Panc1 (cell line): ENCODE data around the gene DSCAM.

Experiments
- POLR2AphosphoS5 ChIP-seq: IDR thresholded peaks from 2 replicates; pipeline ENCODE4 v1.6.1; 2012; ENCODE audit warnings: mild to moderate bottlenecking, low read depth, low read length, moderate library complexity
- SIN3A ChIP-seq: IDR thresholded peaks from 2 replicates; pipeline ENCODE4 v1.6.1; 2012; ENCODE audit warnings: low read depth, mild to moderate bottlenecking, low read length, moderate library complexity, borderline replicate concordance; ENCODE audit not compliant: insufficient read depth
- TCF7L2 ChIP-seq: IDR thresholded peaks from 2 replicates; pipeline ENCODE4 v1.6.1; 2011; ENCODE audit warnings: mild to moderate bottlenecking, low read depth, low read length, inconsistent platforms
- TF ChIP-seq, protein P1 (sequence below): fragments of 450-650 bp; IDR thresholded peaks from 2 replicates; pipeline ENCODE4 v1.5.1; 2017; ENCODE audit warnings: mild to moderate bottlenecking
- TF ChIP-seq, protein P2 (sequence below), 2 experiments: IDR thresholded peaks; 2 replicates each; pipeline ENCODE4 v1.6.1; 2011 to 2012; ENCODE audit warnings: low read depth in 2 of 2, control low read depth in 1 of 2, low read length in 1 of 2, mild to moderate bottlenecking in 1 of 2, moderate library complexity in 1 of 2; ENCODE audit not compliant: insufficient read depth in 1 of 2

DNA sequence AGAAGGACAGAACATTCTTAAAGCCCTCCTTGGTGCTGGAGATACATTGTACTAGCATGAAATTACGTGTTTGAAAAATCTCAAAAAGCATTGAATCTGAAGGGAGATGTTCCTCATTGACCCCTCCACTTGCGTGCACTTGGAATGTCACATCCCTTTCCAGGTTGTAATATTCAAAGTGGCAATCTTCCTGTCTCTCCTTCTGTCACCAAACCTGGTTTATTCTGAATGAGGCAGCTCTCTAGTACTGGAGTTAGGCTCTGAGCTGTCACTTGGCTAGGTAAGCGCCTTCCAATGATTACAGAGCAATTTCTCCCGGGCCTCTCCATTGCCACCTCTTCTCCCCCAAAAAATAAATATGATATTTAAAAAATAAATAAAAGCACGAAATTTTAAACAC, 855 bp downstream of the DSCAM start:
- TF ChIP-seq, protein P1, sequence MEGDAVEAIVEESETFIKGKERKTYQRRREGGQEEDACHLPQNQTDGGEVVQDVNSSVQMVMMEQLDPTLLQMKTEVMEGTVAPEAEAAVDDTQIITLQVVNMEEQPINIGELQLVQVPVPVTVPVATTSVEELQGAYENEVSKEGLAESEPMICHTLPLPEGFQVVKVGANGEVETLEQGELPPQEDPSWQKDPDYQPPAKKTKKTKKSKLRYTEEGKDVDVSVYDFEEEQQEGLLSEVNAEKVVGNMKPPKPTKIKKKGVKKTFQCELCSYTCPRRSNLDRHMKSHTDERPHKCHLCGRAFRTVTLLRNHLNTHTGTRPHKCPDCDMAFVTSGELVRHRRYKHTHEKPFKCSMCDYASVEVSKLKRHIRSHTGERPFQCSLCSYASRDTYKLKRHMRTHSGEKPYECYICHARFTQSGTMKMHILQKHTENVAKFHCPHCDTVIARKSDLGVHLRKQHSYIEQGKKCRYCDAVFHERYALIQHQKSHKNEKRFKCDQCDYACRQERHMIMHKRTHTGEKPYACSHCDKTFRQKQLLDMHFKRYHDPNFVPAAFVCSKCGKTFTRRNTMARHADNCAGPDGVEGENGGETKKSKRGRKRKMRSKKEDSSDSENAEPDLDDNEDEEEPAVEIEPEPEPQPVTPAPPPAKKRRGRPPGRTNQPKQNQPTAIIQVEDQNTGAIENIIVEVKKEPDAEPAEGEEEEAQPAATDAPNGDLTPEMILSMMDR: no peak
- TF ChIP-seq SIN3A (no peak), TCF7L2 (no peak), POLR2AphosphoS5 (no peak)
- TF ChIP-seq, protein P2, sequence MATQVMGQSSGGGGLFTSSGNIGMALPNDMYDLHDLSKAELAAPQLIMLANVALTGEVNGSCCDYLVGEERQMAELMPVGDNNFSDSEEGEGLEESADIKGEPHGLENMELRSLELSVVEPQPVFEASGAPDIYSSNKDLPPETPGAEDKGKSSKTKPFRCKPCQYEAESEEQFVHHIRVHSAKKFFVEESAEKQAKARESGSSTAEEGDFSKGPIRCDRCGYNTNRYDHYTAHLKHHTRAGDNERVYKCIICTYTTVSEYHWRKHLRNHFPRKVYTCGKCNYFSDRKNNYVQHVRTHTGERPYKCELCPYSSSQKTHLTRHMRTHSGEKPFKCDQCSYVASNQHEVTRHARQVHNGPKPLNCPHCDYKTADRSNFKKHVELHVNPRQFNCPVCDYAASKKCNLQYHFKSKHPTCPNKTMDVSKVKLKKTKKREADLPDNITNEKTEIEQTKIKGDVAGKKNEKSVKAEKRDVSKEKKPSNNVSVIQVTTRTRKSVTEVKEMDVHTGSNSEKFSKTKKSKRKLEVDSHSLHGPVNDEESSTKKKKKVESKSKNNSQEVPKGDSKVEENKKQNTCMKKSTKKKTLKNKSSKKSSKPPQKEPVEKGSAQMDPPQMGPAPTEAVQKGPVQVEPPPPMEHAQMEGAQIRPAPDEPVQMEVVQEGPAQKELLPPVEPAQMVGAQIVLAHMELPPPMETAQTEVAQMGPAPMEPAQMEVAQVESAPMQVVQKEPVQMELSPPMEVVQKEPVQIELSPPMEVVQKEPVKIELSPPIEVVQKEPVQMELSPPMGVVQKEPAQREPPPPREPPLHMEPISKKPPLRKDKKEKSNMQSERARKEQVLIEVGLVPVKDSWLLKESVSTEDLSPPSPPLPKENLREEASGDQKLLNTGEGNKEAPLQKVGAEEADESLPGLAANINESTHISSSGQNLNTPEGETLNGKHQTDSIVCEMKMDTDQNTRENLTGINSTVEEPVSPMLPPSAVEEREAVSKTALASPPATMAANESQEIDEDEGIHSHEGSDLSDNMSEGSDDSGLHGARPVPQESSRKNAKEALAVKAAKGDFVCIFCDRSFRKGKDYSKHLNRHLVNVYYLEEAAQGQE (IDR thresholded peaks at IDR 0.05; ENCODE audit: insufficient read depth in 1 of 2, low read depth in 2 of 2, low read length in 1 of 2): no peak
